Hematopoietic multipotent progenitor cell treated with erythropoietin and hydrocortisone succinate and interleukin-3 and kit ligand, for 15 days (in vitro differentiated cells): ENCODE results near the gene TEX28.
"Not testable (repeated sequence)": the region's sequence is repeated elsewhere in the genome, so short reads cannot be mapped to it uniquely, and the experiment has no call there.

Source experiments
- DNase-seq: peaks from one replicate; pipeline ENCODE4 v3.0.0-alpha.2; 2015; ENCODE audit warnings: low spot score

Gene TEX28

DNA sequence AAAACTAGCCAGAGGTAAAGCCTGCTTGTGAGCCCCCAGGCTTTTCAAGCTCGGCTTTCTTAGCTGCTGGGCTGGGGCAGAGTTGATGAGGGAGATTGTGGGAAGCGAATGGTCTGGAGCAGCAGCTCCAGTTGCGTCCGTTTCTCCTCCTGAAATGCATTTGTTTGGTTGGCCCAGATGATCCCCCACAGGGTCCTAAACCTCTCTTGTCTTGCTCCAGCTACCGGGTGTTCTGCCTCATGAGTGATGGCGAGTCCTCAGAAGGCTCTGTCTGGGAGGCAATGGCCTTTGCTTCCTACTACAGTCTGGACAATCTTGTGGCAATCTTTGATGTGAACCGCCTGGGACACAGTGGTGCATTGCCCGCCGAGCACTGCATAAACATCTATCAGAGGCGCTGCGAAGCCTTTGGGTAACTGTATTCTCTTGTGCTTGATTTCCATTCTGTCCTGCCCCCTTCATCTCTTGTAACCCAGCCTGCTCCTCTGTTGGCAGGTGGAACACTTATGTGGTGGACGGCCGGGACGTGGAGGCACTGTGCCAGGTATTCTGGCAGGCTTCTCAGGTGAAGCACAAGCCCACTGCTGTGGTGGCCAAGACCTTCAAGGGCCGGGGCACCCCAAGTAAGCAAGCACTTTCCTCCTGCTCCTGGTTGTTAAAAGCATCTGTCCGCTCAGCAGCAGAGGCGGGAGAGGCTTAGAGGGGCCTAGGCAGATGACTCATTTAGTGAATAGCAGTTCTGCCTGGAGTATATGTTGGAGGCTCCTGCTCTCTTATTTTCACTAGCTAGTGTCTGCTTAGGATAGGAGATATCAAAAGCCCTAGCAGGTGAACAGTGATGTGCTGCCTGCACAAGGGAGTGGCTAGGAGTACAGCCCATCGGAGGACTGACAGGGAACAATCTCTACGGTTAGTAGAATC, 16.0 kb upstream of the TEX28 start:
- no peak for DNase-seq

DNA sequence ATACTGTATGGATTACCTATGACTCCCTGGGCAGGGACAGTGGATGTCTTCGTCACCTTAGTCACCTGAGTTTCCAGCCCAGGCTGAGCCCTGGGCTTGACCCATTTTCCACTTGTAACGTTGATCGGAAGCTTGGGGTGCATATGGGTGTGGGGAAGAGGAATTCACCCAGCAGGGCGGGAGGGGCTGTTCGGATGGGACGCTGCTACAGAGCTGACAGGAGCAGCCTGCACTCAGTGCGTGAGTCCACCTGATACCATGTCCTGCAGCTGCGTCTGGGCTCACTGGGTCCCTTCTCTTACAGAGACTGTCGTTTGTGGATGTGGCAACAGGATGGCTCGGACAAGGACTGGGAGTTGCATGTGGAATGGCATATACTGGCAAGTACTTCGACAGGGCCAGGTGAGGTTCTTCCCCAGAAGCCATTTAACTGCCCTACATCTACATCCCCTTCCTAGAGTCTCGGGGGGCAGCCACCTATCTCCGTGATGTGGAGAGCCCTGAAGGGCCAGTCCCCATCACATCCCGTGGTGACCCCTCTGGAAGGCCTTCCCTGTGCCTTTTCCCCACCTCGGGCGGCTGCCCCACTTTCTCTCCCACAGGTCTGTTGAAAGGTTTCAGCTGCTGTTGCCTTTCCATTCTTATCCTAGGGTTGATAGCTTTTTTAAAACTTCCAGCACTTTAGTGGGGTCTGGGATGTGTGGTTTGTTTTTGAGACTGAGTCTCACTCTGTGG, 14.3 kb upstream of the TEX28 start:
- no peak for DNase-seq

DNA sequence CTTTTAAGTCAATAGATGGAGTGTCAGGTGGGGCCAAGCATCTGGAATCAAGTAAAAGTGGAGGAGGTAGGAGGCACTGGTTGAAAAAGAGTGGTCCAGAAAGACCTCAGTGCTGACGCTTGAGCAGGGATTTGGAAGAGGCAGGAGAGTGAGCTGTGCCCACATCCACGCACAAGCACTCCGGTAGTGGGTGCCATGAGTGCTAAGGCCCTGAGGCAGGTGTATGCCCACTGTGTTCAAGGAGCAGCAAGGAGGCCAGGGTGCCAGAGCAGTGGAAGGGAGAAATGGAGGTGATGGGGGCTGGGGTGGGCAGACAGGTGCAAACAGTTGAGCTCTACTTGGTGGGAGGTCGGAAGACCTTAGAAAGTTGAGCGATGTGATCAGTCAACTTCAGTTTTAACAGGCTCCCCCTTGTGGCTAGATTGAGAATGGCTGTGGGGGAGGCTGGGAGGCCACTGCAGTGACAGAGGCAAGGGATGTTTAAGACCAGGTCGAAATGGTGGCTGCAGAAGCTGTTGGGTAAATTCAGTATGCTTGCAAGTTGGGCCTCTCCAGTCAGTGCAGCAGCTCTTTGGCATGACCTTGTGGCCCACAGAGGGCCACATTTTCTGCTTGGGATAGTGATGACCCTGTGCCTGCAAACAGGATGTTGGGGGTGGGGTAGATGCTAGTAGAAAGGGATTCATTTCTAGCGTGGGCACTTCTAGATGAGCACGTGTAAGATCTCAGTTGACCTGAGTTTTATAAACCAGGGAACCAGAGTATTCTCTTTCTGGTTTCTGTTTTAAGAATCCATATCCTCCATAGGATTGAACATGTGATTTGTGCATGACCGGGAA, 13.4 kb upstream of the TEX28 start:
- DNase-seq, result peak; percentile 69

DNA sequence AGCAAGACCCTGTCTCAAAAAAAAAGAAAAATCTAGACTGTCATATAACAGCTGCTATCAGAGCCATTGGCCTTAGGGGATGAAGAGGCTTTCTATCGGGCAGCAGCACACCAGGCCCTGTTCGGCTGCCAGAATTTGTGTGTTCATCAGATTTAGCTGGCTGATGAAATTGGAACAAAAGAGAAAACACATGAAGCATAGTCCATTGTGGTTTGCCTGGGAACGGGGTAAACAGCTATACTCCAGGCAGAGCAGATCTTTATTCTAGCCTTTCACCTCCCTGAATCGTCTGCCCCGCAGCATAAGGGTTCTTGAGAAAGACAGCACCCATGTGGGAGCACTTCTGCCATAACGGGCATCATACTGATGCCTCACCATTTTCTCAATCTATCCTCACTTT, 12.3 kb upstream of the TEX28 start:
- no peak for DNase-seq

DNA sequence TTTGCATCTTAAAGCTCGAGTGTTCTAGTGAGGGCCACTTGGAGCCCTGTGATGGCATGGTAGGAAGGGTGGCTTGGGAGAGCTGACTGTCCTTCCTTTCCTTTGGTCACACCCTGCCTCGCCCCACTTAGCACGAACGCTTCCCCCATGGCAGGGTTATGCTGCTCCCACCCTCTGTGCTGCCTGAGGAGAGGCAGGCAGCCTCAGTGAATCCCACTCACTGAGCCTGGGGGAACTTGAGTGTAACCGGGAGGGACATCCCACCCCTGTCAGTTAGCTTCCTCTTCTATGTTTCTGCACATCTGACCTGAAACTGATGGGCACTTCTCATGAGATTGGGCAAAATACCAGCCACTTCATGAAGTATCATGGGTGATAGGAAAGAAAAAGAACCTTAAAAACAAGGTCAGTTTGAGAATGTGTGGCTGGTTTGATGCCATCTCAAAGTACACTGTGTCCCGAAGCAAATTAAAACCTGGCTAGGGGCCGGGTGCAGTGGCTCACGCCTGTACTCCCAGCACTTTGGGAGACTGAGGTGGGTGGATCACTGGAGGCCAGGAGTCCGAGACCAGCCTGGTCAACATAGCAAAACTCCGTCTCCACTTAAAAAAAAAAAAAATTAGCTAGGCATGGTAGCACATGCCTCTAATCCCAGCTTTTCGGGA, 10.7 kb upstream of the TEX28 start:
- no peak for DNase-seq

GRCh38 chrX:154304846-154305245, 9.9 kb upstream of the TEX28 start:
- DNase-seq, result no peak

DNA sequence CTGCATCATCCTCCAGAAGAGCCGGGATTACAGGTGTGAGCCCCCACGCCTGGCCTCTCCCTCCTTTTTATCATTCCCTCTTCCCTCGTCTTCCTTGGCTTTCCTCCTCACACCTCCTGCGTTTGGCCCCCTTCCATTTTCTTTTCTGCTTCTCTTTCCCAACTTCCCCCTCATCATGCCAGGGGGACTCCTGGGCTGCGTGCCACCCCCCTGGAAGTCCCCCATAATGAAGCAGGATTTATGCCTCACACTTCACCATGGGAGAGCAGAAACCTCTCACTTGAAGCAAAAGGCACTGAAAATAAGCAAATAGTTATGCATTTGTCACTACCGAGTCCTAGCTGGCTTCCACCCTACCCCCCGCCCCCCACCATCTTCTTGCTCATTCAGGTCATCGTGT, 8.6 kb upstream of the TEX28 start:
- no peak for DNase-seq

DNA sequence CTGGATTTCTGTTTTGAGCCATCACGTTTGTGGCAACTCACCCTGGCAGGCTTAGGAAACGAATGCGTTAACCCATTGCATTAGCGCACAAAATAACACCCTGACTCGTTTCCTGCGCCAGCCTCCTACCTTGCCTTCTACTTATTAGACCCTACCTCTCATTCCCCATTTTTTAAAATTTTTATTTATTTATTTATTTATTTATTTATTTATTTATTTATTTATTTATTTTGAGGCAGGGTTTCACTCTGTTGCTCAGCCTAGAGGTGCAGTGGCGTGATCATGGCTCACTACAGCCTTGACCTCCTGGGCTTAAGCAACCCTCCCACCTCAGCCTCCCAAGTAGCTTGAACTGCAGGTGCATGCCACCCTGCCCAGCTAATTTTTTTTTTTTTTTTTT, 8.1 kb upstream of the TEX28 start:
- DNase-seq, result not testable (repeated sequence)

DNA sequence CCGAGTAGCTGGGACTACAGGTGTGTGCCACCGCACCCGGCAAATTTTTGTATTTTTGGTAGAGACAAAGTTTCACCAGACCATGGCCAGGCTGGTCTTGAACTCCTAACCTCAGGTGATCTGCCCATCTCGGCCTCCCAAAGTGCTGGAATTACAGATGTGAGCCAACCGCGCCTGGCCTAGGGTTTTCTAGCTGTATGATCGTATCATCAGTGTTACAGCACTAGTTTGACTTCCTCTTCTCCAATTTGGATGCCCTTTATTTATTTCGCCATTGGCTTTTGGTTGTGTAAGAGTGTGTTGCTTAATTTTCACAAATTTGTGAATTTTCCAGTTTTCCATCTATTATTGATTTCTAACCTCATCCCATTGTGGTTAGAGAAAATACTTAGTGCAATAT, 5.9 kb upstream of the TEX28 start:
- DNase-seq, result no peak

DNA sequence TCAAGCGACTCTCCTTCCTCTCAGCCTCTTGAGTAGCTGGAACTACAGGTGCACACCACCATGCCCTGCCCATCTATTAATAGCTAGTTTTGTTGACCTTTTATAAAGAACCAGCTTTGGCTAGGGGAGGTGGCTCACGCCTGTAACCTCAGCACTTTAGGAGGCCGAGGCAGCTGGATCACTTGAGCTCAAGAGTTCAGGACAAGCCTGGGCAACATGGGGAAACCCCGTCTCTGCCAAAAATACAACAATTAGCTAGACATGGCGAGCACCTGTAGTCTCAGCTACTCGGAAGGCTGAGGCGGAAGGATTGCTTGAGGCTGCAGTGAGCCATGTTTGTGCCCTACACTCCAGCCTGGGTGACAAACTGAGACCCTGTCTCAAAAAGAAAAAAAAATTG, 3.4 kb upstream of the TEX28 start:
- no peak for DNase-seq

GRCh38 chrX:154296731-154297130, 1.8 kb upstream of the TEX28 start:
- DNase-seq, result no peak

DNA sequence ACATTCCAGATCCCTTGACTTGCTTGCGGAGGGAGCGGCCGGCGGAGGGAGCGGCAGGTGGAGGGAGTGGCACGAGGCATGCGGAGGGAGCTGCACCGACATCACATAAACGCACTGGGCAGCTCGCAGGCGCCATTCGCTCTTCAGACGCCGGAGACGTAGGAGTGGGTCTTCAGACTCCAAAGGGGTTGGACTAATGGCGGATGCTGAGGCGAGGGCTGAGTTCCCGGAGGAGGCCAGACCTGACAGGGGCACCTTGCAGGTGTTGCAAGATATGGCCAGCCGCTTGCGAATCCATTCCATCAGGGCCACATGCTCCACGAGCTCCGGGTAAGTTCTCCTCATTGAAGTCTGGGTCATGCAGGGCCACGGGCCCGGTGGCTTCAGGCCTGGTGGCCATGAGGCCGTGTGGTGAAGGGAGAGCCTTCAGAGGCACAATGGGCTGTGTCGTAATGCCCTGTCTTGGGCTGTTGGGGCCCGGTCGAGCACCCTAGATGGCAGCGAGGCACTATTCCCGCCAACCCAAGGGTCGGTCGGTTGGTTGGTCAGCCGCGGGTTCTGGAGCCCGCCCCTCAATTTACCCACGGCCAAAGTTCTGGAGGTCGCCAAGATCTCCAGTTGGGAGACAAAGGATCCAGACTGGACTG, 863 bp upstream of the TEX28 start, which contains the start of gene TKTL1:
Gene TKTL1, plus strand, starts transcription at position 132 of the 647 bp plus-strand sequence. Its CDS starts 65 bp downstream, at position 197.
- DNase-seq, result no peak

GRCh38 chrX:154286406-154286805, 8.5 kb downstream of the TEX28 start:
- DNase-seq, result not testable (repeated sequence)

DNA sequence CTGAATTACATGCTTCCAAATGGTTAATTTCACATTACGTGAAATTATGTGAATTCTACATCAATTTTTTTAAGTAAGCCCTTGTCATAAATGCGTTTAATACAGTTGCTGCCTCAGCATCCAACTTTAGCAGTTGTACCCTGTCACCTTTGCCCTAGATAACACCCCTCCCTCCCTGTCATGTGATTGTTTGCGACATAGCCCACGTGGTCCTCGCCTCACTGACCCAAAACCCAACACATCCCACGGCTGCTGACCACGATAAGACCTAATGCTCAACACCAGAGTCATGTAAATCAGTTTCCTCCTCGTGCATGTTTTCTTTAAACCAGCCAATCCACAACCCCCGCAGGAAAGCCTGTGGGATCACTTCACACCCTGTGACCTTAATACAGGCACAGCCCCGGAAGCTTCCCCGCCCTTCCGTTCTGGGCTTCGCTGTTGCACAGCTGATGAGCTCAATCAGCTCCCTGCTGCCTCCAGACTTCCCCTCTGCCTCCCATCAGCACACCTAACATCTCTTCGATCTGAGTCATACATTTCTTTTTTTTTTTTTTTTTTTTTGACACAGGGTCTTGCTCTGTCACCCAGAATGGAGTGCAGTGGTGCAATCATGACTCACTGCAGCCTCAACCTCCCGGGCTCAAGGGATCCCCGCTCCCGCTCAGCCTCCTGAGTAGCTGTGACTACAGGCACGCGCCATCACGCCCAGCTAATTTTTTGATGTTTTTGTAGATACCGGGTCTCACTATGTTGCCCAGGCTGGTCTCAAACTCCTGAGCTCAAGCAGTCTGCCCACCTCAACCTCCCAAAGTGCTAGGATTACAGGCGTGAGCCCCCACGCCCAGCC, 10.2 kb downstream of the TEX28 start:
- not testable (repeated sequence) for DNase-seq

GRCh38 chrX:154269245-154269644, 25.7 kb downstream of the TEX28 start:
- DNase-seq, result not testable (repeated sequence)

- not testable (repeated sequence) for DNase-seq
These were observed 31.9 kb downstream of the TEX28 start for GRCh38 chrX:154263072-154263471.

DNA sequence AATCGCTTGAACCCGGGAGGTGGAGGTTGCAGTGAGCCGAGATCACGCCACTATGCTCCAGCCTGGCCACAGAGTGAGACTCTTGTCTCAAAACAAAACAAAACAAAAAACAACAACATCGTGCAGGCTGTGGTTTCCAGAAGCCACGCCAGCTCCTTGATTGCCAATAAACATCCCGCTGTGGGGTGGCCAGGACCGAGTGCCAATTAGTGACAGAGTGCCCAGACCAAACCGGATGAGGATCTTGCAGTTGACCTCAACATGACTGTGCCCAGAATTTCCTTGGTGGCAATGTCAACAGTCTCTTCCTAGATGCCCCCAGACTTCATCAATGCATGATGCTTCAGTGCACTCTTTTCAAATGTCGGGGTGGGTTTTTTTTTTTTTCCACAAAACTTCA, 36.2 kb downstream of the TEX28 start:
- not testable (repeated sequence) for DNase-seq

DNA sequence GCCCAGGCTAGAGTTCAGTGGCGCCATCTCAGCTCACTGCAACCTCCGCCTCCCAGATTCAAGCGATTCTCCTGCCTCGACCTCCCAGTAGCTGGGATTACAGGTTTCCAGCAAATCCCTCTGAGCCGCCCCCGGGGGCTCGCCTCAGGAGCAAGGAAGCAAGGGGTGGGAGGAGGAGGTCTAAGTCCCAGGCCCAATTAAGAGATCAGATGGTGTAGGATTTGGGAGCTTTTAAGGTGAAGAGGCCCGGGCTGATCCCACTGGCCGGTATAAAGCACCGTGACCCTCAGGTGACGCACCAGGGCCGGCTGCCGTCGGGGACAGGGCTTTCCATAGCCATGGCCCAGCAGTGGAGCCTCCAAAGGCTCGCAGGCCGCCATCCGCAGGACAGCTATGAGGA, 37.6 kb downstream of the TEX28 start, which contains the start of gene OPN1MW3:
Gene OPN1MW3, plus strand, starts transcription at position 301 of the 400 bp plus-strand sequence. Its CDS starts 38 bp downstream, at position 339.
- DNase-seq, result not testable (repeated sequence)

DNA sequence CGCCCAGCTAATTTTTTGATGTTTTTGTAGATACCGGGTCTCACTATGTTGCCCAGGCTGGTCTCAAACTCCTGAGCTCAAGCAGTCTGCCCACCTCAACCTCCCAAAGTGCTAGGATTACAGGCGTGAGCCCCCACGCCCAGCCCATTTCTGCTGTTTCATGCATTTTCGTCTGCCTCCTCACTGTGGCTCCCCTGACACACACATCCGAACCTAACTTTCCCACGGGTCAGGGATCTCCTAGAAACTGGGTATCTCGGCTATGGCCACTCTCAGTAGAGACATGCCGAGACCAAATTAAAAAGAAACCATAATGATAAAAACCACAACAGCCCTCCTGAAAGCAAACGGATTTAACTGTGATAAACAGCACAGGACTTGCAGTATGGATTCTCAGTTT, 46.8 kb downstream of the TEX28 start:
- not testable (repeated sequence) for DNase-seq
